Measurements from ENCODE around the gene FGD3.

GRCh38 chr9:93022066-93022465 lies 74.7 kb downstream of the FGD3 start:
- TF ChIP-seq FOXA1 (IDR thresholded peaks at IDR 0.05) (no peak), SUZ12 (IDR thresholded peaks at IDR 0.05) (no peak), FOXK2 (IDR thresholded peaks at IDR 0.05) (no peak), CTBP1 (IDR thresholded peaks at IDR 0.05; ENCODE audit: borderline replicate concordance) (no peak), SP1 (IDR thresholded peaks at IDR 0.05) (no peak), LEF1 (IDR thresholded peaks at IDR 0.05; ENCODE audit: borderline replicate concordance) (no peak), BHLHE40 (IDR thresholded peaks at IDR 0.05; ENCODE audit: borderline replicate concordance) (no peak), HDGF (IDR thresholded peaks at IDR 0.05; ENCODE audit: borderline replicate concordance) (no peak)

Data from HEK293T (cell line).